DMS114 treated with DMSO at 0.1 percent for 48 hours (cell line): ENCODE measurements around the gene DAP3.
"Not testable (repeated sequence)": the region's sequence is repeated elsewhere in the genome, so short reads cannot be mapped to it uniquely, and the experiment has no call there.

ENCODE experiments used
- DNase-seq: peaks from one replicate; lab custom pipeline; 2025; ENCODE audit not compliant: unreplicated experiment; lab: John Stamatoyannopoulos, UW

Gene DAP3

GRCh38 chr1:155767399-155767989 is 78.6 kb downstream of the DAP3 start:
- DNase-seq, result not testable (repeated sequence)

- DNase-seq, result no peak
Observed at GRCh38 chr1:155769257-155769656, 80.4 kb downstream of the DAP3 start.

GRCh38 chr1:155773221-155773620 is 84.3 kb downstream of the DAP3 start:
- no peak for DNase-seq

GRCh38 chr1:155776414-155776813 is 87.5 kb downstream of the DAP3 start:
- DNase-seq, result no peak

- no peak for DNase-seq
Observed at GRCh38 chr1:155777582-155777981, 88.7 kb downstream of the DAP3 start.
